ENCODE data around the gene SLC33A1. TPM values are rescaled to one million over a fixed set of nuclear protein-coding genes. Genes with fewer than 3 reads are reported as not detected.

The SLC33A1 gene
- polyA plus RNA-seq, 3 donors: 9.7 to 19.1 (median 15.0) TPM

- 80% methylated on average over 1 of the region's 3 CpGs for WGBS (ENCODE audit: insufficient coverage)
- Mint-ChIP-seq H3K36me3 (peaks cover 0 to 3% of the 10 kb centered on the region in 2 donors), H3K27me3 (ENCODE audit: low read depth in 3 of 3) (peaks cover 0 to 5% (median 0%) of the 10 kb centered on the region in 3 donors), H3K4me1 (peaks cover 37% of the 10 kb centered on the region), H3K9me3 (no peaks in the 10 kb centered on the region), H3K27ac (peak overlapping the region in 1 of 7 donors; percentile 37), H3K4me3 (no peak overlapping the region)
- no peaks in the 10 kb centered on the region for H3K27me3 ChIP-seq (ENCODE audit: control insufficient read depth in 2 of 2, insufficient read depth in 2 of 2, low read length in 2 of 2)
- no peak for TF ChIP-seq CTCF (IDR thresholded peaks at IDR 0.05)
- H3K36me3 ChIP-seq (replicated peaks in 1 of 2; ENCODE audit: control insufficient read depth in 1 of 2, insufficient read depth in 2 of 2, low read length in 2 of 2): no peaks in the 10 kb centered on the region
- H3K4me1 ChIP-seq (ENCODE audit: control insufficient read depth in 1 of 2, insufficient read depth in 2 of 2, low read length in 2 of 2): peaks cover 17 to 24% of the 10 kb centered on the region in 2 donors
- H3K9me3 ChIP-seq (replicated peaks in 1 of 2; ENCODE audit: control insufficient read depth in 1 of 2, insufficient read depth in 1 of 2, low read length in 2 of 2): no peaks in the 10 kb centered on the region
- DNase-seq: no peak
- H3K4me3 ChIP-seq (replicated peaks in 1 of 3; ENCODE audit: low read depth in 2 of 3, low read length in 3 of 3): no peak overlapping the region
- no peak overlapping the region for H3K9ac ChIP-seq (ENCODE audit: insufficient read depth, low read length, poor library complexity, severe bottlenecking)
- no peak overlapping the region for H3K4me2 ChIP-seq (replicated peaks; ENCODE audit: extremely low read depth, low read length, poor library complexity, severe bottlenecking)
- no peak overlapping the region for H2AFZ ChIP-seq (ENCODE audit: insufficient read depth, low read depth, low read length, poor library complexity, severe bottlenecking)
- intact Hi-C loops (cut with micrococcal nuclease): loop anchor here in 1 of 2 donors (10.0 kb wide), 1 partner anchor 71 kb away; the partner anchor contains the start of gene C3orf33
- peaks cover 100% of the 10 kb centered on the region for H3K79me2 ChIP-seq (ENCODE audit: insufficient read depth, low read length)
- H3K27ac ChIP-seq (ENCODE audit: low read depth in 1 of 2, low read length in 2 of 2): no peak overlapping the region
- H4K20me1 ChIP-seq (ENCODE audit: insufficient read depth, low read length): peaks cover 17% of the 10 kb centered on the region
These were observed 21.8 kb upstream of the SLC33A1 start for GRCh38 chr3:155876037-155876436.

DNA sequence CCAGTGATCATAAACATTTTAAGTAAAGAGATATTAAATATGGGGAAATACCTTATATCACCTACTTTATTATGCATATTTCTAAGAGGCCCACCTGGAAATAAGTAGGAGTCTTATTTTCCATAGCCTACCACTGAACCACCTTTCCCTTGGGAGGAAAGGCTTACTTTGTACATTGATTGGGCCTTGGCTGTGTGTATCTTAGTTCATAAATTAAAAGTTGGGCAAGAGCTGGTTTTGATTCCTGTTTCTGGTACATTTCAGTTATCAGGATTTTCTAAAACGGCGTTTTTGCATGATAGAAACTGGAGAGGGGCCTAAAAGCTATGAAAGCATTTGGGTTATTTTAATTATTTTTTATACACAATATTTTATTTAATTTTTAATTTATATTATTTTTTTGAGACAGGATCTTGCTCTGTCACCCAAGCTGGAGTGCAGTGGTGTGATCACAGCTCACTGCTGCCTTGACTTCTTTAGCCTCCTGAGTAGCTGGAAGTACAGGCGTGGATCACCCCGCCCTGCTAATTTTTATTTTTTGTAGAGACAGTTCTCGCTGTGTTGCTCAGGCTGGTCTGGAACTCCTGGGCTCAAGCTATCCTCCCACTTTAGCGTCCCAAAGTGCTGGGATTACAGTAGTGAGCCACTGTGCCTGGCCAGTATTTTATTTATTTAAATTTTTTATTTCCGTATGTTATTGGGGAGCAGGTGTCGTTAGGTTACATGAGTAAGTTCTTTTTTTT is 18.8 kb upstream of the SLC33A1 start:
- WGBS (ENCODE audit: insufficient coverage): 42% methylated on average over 3 of the region's 8 CpGs
- H3K36me3 Mint-ChIP-seq: peaks cover 0 to 3% of the 10 kb centered on the region in 2 donors
- Histone ChIP-seq H3K9ac (ENCODE audit: insufficient read depth, low read length, poor library complexity, severe bottlenecking) (no peak overlapping the region), H3K27ac (ENCODE audit: low read depth in 1 of 2, low read length in 2 of 2) (peak overlapping the region in 1 of 2 donors; percentile 50), H3K79me2 (ENCODE audit: insufficient read depth, low read length) (peaks cover 75% of the 10 kb centered on the region), H3K27me3 (ENCODE audit: control insufficient read depth in 2 of 2, insufficient read depth in 2 of 2, low read length in 2 of 2) (no peaks in the 10 kb centered on the region), H3K4me1 (ENCODE audit: control insufficient read depth in 1 of 2, insufficient read depth in 2 of 2, low read length in 2 of 2) (peaks cover 23 to 30% of the 10 kb centered on the region in 2 donors), H3K9me3 (replicated peaks in 1 of 2; ENCODE audit: control insufficient read depth in 1 of 2, insufficient read depth in 1 of 2, low read length in 2 of 2) (no peaks in the 10 kb centered on the region), H4K20me1 (ENCODE audit: insufficient read depth, low read length) (peaks cover 13% of the 10 kb centered on the region), H3K36me3 (replicated peaks in 1 of 2; ENCODE audit: control insufficient read depth in 1 of 2, insufficient read depth in 2 of 2, low read length in 2 of 2) (no peaks in the 10 kb centered on the region), H2AFZ (ENCODE audit: insufficient read depth, low read depth, low read length, poor library complexity, severe bottlenecking) (no peak overlapping the region), H3K4me3 (replicated peaks in 1 of 3; ENCODE audit: low read depth in 2 of 3, low read length in 3 of 3) (peak overlapping the region in 1 of 3 experiments; percentile 98), H3K4me2 (replicated peaks; ENCODE audit: extremely low read depth, low read length, poor library complexity, severe bottlenecking) (peak overlapping the region; percentile 23)
- H3K27ac Mint-ChIP-seq: peak overlapping the region in 5 of 7 donors; percentile 16 to 69 (median 45)
- H3K4me1 Mint-ChIP-seq: peaks cover 29% of the 10 kb centered on the region
- H3K9me3 Mint-ChIP-seq: no peaks in the 10 kb centered on the region
- peaks cover 0 to 2% (median 0%) of the 10 kb centered on the region in 3 donors for H3K27me3 Mint-ChIP-seq (ENCODE audit: low read depth in 3 of 3)
- no peak for TF ChIP-seq CTCF (IDR thresholded peaks at IDR 0.05)
- H3K4me3 Mint-ChIP-seq: no peak overlapping the region
- intact Hi-C loops (cut with micrococcal nuclease): loop anchor here (5.0 to 10.0 kb wide), 2 partner anchors 66 to 68 kb away; partner anchors contain the start of gene C3orf33 (in 2 of the 2)
- peak in 2 of 3 donors; percentile 22 to 47 for DNase-seq
